WERI-Rb-1 (cell line): ENCODE results near the gene USP38.

Experiments
- DNase-seq: peaks from one replicate; pipeline ENCODE4 v3.0.0-alpha.2; 2020
- H3K27ac ChIP-seq: fragments of 250-450 bp; sonication (Bioruptor Pico); 2 replicates; pipeline ENCODE4 v1.5.1; 2020; ENCODE audit warnings: mild to moderate bottlenecking, moderate library complexity
- H3K27me3 ChIP-seq: fragments of 250-450 bp; sonication (Bioruptor Pico); 2 replicates; pipeline ENCODE4 v1.5.1; 2021; ENCODE audit warnings: mild to moderate bottlenecking, low read depth, moderate library complexity; ENCODE audit not compliant: insufficient read depth, severe bottlenecking
- H3K36me3 ChIP-seq: fragments of 250-450 bp; sonication (Bioruptor Pico); 2 replicates; pipeline ENCODE4 v1.5.1; 2020; ENCODE audit warnings: mild to moderate bottlenecking, moderate library complexity
- H3K4me3 ChIP-seq: 2 replicates; pipeline ENCODE4 v1.5.1; 2011; ENCODE audit warnings: low read depth, mild to moderate bottlenecking, control low read depth, low read length
- H3K9me3 ChIP-seq: fragments of 250-450 bp; sonication (Bioruptor Pico); 2 replicates; pipeline ENCODE4 v1.5.1; 2021; ENCODE audit warnings: mild to moderate bottlenecking, moderate library complexity; ENCODE audit not compliant: severe bottlenecking
- TF ChIP-seq, protein P1 (sequence below): IDR thresholded peaks from 2 replicates; pipeline ENCODE4 v1.5.1; 2011; ENCODE audit warnings: low read depth, mild to moderate bottlenecking, control low read depth, inconsistent platforms, low read length

USP38 gene

GRCh38 chr4:143240939-143241679 lies 56.4 kb downstream of the USP38 start:
- Histone ChIP-seq H3K27ac (no peak overlapping the region), H3K4me3 (no peak overlapping the region), H3K9me3 (no peaks in the 10 kb centered on the region), H3K27me3 (no peaks in the 10 kb centered on the region), H3K36me3 (no peaks in the 10 kb centered on the region)
- TF ChIP-seq, protein P1, sequence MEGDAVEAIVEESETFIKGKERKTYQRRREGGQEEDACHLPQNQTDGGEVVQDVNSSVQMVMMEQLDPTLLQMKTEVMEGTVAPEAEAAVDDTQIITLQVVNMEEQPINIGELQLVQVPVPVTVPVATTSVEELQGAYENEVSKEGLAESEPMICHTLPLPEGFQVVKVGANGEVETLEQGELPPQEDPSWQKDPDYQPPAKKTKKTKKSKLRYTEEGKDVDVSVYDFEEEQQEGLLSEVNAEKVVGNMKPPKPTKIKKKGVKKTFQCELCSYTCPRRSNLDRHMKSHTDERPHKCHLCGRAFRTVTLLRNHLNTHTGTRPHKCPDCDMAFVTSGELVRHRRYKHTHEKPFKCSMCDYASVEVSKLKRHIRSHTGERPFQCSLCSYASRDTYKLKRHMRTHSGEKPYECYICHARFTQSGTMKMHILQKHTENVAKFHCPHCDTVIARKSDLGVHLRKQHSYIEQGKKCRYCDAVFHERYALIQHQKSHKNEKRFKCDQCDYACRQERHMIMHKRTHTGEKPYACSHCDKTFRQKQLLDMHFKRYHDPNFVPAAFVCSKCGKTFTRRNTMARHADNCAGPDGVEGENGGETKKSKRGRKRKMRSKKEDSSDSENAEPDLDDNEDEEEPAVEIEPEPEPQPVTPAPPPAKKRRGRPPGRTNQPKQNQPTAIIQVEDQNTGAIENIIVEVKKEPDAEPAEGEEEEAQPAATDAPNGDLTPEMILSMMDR, result no peak
- no peak for DNase-seq

- TF ChIP-seq, protein P1, result no peak
- H3K27me3 ChIP-seq, result no peaks in the 10 kb centered on the region
- no peak for DNase-seq
- no peaks in the 10 kb centered on the region for H3K9me3 ChIP-seq
- H3K4me3 ChIP-seq, result no peak overlapping the region
- no peak overlapping the region for H3K27ac ChIP-seq
- no peaks in the 10 kb centered on the region for H3K36me3 ChIP-seq
Observed at GRCh38 chr4:143241892-143242291, 57.2 kb downstream of the USP38 start.

GRCh38 chr4:143243041-143243440 lies 58.3 kb downstream of the USP38 start:
- Histone ChIP-seq H3K27me3 (no peaks in the 10 kb centered on the region), H3K36me3 (no peaks in the 10 kb centered on the region), H3K27ac (no peak overlapping the region), H3K4me3 (no peak overlapping the region), H3K9me3 (no peaks in the 10 kb centered on the region)
- DNase-seq, result no peak
- TF ChIP-seq, protein P1, result no peak

- DNase-seq, result no peak
- H3K36me3 ChIP-seq, result no peaks in the 10 kb centered on the region
- H3K4me3 ChIP-seq, result no peak overlapping the region
- H3K9me3 ChIP-seq, result no peaks in the 10 kb centered on the region
- no peak overlapping the region for H3K27ac ChIP-seq
- no peaks in the 10 kb centered on the region for H3K27me3 ChIP-seq
- TF ChIP-seq, protein P1, result no peak
Observed at GRCh38 chr4:143246977-143247376, 62.3 kb downstream of the USP38 start.

- no peaks in the 10 kb centered on the region for H3K36me3 ChIP-seq
- no peak overlapping the region for H3K27ac ChIP-seq
- DNase-seq, result no peak
- TF ChIP-seq, protein P1, result no peak
- no peaks in the 10 kb centered on the region for H3K27me3 ChIP-seq
- no peak overlapping the region for H3K4me3 ChIP-seq
- H3K9me3 ChIP-seq, result no peaks in the 10 kb centered on the region
Observed at GRCh38 chr4:143247866-143248265, 63.1 kb downstream of the USP38 start.

- Histone ChIP-seq H3K4me3 (no peak overlapping the region), H3K27ac (no peak overlapping the region), H3K9me3 (no peaks in the 10 kb centered on the region), H3K36me3 (no peaks in the 10 kb centered on the region), H3K27me3 (no peaks in the 10 kb centered on the region)
- TF ChIP-seq, protein P1, result no peak
- no peak for DNase-seq
Observed at GRCh38 chr4:143248827-143249226, 64.1 kb downstream of the USP38 start.
